ENCODE measurements around the gene USP14. TPM values are rescaled to one million over a fixed set of nuclear protein-coding genes. Genes with fewer than 3 reads are reported as not detected.

Gene USP14
- total and polyA plus RNA-seq, 2 experiments from 2014 or later, result 18.4 to 59.5 TPM

DNA sequence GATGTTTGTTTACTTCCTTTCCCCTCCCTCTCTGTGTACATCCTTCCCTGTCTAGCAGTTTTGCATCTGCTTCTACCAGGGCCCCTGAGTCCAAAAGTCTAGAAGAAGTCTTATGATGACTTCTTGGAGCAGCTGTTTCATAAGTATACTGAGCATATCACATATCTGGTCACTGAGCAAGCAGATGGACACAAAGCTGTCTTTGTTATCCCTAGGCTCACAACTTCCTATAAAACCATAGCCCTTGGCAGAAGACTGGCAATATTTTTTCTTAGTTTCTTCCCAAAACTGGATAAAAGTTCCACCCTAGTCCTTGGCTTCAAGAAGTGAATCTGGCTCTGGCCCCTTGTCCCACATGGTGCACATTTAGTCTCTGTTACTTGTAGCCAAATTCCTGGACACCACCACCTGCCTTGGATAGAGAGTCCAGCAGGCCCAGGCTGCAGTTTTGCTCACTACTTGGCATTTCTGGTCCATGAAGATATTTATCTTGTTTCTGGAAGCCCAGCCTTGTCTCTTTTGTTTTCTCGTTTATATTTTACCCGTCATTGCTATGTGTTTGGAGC lies 87.0 kb downstream of the USP14 start:
- no peak for TF ChIP-seq CTCF (IDR thresholded peaks at IDR 0.05; ENCODE audit: low read depth, low read length)
- peaks cover 53% of the 10 kb centered on the region for H3K36me3 ChIP-seq

GRCh38 chr18:248053-248452 lies 89.7 kb downstream of the USP14 start:
- no peak for DNase-seq (ENCODE audit: low read depth in 1 of 2, low spot score in 1 of 2)
- Histone ChIP-seq H3K9me3 (ENCODE audit: low read depth) (no peaks in the 10 kb centered on the region), H3K4me1 (ENCODE audit: low read depth) (peaks cover 9% of the 10 kb centered on the region), H3K4me3 (no peak overlapping the region), H3K27ac (no peak overlapping the region), H3K27me3 (no peaks in the 10 kb centered on the region), H3K36me3 (peaks cover 68% of the 10 kb centered on the region)
- TF ChIP-seq CTCF (IDR thresholded peaks at IDR 0.05; ENCODE audit: low read depth, low read length), result no peak

More for the DNA sequence above, 87.0 kb downstream of the USP14 start:
- Histone ChIP-seq H3K27ac (no peak overlapping the region), H3K4me1 (ENCODE audit: low read depth) (peaks cover 6% of the 10 kb centered on the region), H3K27me3 (no peaks in the 10 kb centered on the region), H3K9me3 (ENCODE audit: low read depth) (no peaks in the 10 kb centered on the region), H3K4me3 (no peak overlapping the region)
- DNase-seq (ENCODE audit: low read depth in 1 of 2, low spot score in 1 of 2), result peak in 1 of 2 donors; percentile 29

GRCh38 chr18:250685-251084 lies 92.3 kb downstream of the USP14 start:
- no peak for TF ChIP-seq CTCF (IDR thresholded peaks at IDR 0.05; ENCODE audit: low read depth, low read length)
- no peak overlapping the region for H3K4me3 ChIP-seq
- no peaks in the 10 kb centered on the region for H3K27me3 ChIP-seq
- H3K27ac ChIP-seq, result no peak overlapping the region
- H3K36me3 ChIP-seq, result peaks cover 56% of the 10 kb centered on the region
- H3K4me1 ChIP-seq (ENCODE audit: low read depth), result peaks cover 33% of the 10 kb centered on the region
- DNase-seq (ENCODE audit: low read depth in 1 of 2, low spot score in 1 of 2), result no peak
- no peaks in the 10 kb centered on the region for H3K9me3 ChIP-seq (ENCODE audit: low read depth)

- Histone ChIP-seq H3K36me3 (peaks cover 52% of the 10 kb centered on the region), H3K4me3 (no peak overlapping the region), H3K27ac (no peak overlapping the region), H3K9me3 (ENCODE audit: low read depth) (no peaks in the 10 kb centered on the region), H3K27me3 (no peaks in the 10 kb centered on the region), H3K4me1 (ENCODE audit: low read depth) (peaks cover 42% of the 10 kb centered on the region)
- TF ChIP-seq CTCF (IDR thresholded peaks at IDR 0.05; ENCODE audit: low read depth, low read length), result no peak
- DNase-seq (ENCODE audit: low read depth in 1 of 2, low spot score in 1 of 2), result no peak
Measured at GRCh38 chr18:251572-251971, 93.2 kb downstream of the USP14 start.

DNA sequence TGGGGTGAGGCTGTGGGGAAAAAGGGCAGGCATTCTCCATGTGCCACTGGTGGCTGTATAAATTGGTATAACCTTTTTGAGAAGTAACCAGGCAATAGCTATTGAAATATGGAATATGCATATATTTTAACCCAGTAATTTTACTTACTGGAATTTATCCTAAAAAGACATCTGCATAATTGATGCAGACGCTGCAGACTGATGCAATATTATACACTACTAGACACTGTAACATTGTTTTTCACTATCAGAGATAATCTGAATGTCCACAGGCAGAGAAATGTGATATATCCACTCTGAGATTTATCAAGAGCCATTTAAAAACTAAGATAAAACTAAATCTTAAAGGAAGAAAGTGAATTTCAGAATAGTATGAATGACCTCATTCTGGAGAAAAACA lies 94.8 kb downstream of the USP14 start:
- Histone ChIP-seq H3K27ac (no peak overlapping the region), H3K9me3 (ENCODE audit: low read depth) (no peaks in the 10 kb centered on the region), H3K4me1 (ENCODE audit: low read depth) (peaks cover 42% of the 10 kb centered on the region), H3K4me3 (no peak overlapping the region), H3K36me3 (peaks cover 50% of the 10 kb centered on the region), H3K27me3 (no peaks in the 10 kb centered on the region)
- TF ChIP-seq CTCF (IDR thresholded peaks at IDR 0.05; ENCODE audit: low read depth, low read length), result no peak
- no peak for DNase-seq (ENCODE audit: low read depth in 1 of 2, low spot score in 1 of 2)
